ENCODE measurements around the gene SCIN.
"Not testable (repeated sequence)": the region's sequence is repeated elsewhere in the genome, so short reads cannot be mapped to it uniquely, and the experiment has no call there.

The SCIN gene

GRCh38 chr7:12570534-12571461 is at the start of gene SCIN:
Gene SCIN (plus strand): TSS chr7:12570720. CDS start chr7:12570787, 67 bp downstream.
- DNase-seq (ENCODE audit: low read depth) = no peak

DNA sequence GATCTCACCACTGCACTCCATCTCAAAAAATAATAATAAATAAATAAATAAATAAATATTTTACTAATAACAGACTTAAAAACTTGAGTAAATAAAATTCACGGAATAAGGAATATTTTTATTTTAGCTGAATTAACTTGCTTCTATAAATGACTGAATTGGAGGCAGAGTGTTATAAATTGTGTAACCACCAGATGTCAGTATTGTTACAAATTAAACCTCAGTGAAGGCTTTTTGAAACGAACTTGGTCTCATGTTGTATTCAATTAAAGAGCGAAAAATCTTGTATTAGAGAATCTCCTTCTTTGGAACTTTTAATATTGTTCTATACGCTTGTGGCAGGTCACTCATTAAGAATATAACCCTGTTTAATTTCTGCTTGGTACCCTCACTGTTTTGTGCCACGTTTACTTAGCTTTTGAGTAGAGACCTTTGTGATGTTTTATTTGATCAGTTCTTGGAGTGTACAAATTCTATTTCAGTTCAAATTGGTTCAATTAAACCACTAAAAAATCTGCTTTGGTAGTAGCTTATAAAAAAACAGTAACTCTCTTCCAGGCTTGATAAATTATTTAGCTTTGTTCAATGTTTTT is 45.6 kb upstream of the SCIN start:
- DNase-seq (ENCODE audit: low read depth) = no peak

GRCh38 chr7:12526693-12527092 is 43.8 kb upstream of the SCIN start:
- DNase-seq (ENCODE audit: low read depth) = not testable (repeated sequence)

DNA sequence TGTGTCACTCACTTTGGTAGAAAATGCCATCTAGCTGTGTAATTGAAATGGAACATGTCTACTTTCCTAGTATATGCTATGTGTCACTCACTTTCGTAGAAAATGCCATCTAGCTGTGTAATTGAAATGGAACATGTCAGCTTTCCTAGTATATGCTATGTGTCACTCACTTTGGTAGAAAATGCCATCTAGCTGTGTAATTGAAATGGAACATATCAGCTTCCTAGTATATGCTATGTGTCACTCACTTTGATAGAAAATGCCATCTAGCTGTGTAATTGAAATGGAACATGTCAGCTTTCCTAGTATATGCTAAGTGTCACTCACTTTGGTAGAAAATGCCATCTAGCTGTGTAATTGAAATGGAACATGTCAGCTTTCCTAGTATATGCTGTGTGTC is 42.9 kb upstream of the SCIN start:
- DNase-seq (ENCODE audit: low read depth) = not testable (repeated sequence)

- DNase-seq (ENCODE audit: low read depth) = no peak
Observed at GRCh38 chr7:12529971-12530710, 40.4 kb upstream of the SCIN start.

GRCh38 chr7:12531784-12532183 is 38.7 kb upstream of the SCIN start:
- no peak for DNase-seq (ENCODE audit: low read depth)

DNA sequence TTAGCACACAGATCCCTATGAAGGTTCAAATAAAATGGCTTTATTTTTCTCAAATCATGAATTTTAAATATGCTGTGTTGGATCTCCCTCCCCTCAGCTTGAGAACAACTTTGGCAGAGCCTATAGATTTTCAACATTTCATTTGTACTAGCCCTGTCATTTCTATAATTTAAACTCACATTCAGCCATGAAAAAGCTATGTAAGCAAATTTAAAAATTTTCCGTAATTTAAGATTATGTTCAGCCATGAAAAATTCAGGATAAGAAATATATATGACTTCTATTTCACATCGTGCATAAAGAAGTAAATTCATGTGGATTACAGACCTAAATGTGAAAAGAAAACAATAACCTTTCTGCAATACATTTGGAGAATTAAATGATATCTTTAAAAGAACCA is 36.5 kb upstream of the SCIN start:
- DNase-seq (ENCODE audit: low read depth) = no peak

DNA sequence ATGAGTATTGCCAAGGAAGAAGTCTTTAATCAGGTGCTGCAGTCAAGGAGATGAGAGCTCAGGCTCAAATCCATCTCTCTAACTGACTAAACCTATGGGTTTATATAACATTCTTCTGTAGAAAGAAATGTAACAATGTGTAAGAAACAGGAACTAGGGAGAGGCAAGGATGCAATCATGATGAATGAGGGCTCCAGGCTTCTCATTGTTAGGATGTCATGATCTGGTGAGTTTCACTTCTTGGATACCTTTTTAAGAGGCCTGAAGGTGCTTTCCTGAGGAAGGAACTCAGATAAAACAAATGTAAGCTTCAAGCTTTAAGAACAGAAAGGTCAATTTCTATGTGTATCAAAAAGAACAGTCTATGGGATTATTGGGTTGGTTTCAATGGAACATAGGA is 30.8 kb upstream of the SCIN start:
- DNase-seq (ENCODE audit: low read depth) = no peak

- DNase-seq (ENCODE audit: low read depth) = no peak
Observed at GRCh38 chr7:12540850-12541249, 29.7 kb upstream of the SCIN start.

GRCh38 chr7:12543586-12543985 is 26.9 kb upstream of the SCIN start:
- no peak for DNase-seq (ENCODE audit: low read depth)

- no peak for DNase-seq (ENCODE audit: low read depth)
Observed at GRCh38 chr7:12549106-12549505, 21.4 kb upstream of the SCIN start.

DNA sequence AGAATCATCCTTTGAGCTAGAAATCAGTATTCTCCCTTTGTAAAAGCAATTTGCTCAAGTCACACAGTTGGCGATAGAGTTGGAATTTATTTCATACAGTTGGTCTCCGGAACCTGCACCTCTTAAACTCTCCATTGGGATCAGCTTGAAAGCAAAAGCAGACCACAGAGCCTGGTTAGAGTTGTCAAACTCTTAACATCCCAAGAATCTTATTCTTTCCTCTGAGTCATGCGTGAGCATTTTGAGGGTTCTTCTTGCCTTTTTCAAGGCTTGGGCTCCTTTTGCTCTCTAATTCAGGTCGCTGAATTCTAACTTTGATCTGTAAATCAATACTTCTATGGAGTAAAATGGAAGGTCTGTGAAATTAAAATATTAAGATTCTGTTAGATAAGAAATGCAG is 19.6 kb upstream of the SCIN start:
- no peak for DNase-seq (ENCODE audit: low read depth)

DNA sequence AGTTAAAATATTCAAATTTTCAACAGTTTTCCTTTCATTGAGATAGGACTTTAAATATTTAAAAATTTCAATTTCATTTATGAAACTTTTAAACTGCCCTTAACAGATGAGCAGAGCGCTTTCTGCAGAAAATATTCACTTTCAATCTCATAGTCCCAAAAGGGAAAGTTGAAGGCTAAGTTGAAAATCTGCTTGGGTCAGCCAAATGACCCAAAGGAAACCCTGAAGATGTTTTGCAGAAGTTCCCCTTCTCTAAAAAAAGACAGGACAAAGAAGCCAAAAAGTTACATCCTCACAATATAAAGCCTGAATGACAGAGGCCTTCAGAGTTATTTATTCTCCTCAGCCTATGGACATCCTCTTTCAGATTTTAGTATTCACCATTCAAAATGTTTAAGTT is 17.6 kb upstream of the SCIN start:
- DNase-seq (ENCODE audit: low read depth) = no peak

GRCh38 chr7:12553416-12553815 is 17.1 kb upstream of the SCIN start:
- no peak for DNase-seq (ENCODE audit: low read depth)

DNA sequence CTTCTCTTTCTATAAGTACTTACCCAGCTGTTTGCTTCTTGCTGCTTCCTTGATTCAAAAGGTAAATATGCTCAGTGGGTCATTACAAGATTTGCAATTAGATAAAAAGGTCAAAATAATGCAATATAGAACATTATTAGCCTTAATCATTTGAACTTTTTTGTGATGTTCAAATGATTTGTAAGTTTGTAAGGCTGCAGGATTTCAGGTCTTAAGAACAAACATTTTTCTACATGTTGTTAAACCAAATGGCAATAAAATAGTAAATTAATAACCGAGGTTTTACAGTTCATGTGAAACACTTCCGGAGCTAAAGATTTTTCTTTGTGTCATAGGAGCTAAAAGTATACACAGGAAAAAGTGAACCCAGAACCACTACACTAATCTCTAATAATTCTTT is 16.2 kb upstream of the SCIN start:
- DNase-seq (ENCODE audit: low read depth) = no peak

- DNase-seq (ENCODE audit: low read depth) = no peak
Observed at GRCh38 chr7:12554872-12555271, 15.6 kb upstream of the SCIN start.

DNA sequence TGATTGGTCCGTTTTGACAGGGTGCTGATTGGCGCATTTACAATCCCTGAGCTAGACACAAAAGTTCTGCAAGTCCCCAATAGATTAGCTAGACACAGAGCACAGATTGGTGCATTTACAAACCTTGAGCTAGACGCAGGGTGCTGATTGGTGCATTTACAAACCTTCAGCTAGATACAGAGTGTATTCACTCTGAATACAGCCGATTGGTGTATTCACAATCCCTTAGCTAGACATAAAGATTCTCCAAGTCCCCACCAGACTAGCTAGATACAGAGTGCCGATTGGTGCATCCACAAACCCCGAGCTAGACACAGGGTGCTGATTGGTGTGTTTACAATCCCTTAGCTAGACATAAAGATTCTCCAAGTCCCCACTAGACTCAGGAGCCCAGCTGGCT is 14.8 kb upstream of the SCIN start:
- DNase-seq (ENCODE audit: low read depth) = not testable (repeated sequence)

DNA sequence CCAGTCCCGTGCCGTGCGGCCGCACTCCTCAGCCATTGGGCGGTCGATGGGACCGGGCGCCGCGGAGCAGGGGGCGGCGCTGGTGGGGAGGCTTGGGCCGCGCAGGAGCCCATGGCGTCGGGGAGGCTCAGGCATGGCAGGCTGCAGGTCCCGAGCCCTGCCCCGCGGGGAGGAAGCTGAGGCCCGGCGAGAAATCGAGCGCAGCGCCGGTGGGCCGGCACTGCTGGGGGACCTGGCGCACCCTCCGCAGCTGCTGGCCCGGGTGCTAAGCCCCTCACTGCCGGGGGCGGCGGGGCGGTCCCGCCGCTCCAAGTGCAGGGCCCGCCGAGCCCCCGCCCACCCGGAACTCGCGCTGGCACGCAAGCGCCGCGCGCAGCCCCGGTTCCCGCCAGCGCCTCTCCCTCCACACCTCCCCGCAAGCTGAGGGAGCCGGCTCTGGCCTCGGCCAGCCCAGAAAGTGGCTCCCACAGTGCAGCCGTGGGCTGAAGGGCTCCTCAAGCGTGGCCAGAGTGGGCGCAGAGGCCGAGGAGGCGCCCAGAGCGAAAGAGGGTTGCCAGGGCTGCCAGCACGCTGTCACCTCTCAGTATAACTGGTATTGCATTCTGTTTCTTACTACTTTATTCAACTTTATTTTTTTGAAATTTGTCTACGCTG is 14.3 kb upstream of the SCIN start:
- DNase-seq (ENCODE audit: low read depth) = not testable (repeated sequence)

GRCh38 chr7:12557282-12557681 is 13.2 kb upstream of the SCIN start:
- DNase-seq (ENCODE audit: low read depth) = no peak

DNA sequence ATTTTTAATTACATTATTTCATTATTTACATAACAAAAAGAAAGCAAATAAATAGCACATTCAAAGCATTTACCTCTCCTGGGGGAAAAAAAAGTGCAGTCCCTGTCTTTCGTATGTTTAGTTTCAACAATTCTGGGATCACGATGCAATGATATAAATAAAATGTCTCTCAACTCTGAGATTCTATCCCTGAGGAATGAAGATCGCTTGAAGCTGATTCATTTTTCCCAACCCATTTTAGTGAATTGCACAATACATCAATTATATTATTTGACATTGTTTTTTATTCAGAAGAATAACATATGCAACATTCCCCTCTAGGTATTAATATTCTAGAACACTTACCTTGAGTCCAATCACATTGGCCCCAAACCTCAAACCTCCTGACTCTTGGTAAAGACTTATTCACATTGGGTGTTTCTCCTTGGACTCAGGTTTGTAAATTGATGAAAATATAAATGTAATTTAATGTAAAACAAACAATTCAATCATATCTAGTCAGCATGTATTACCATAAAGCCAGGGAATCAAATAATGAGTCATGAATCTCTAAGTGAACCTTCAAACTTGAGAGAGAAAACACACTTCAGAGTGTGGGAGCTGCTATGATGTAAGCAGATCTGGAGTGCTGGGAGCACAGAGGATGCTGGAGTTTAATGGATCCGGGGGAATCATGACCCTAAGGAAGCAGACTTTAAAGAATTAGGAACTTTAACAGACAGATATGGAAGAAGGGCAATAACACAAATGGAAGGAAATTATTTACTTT is 5.3 kb upstream of the SCIN start:
- no peak for DNase-seq (ENCODE audit: low read depth)

- no peak for DNase-seq (ENCODE audit: low read depth)
Observed at GRCh38 chr7:12565873-12566272, 4.6 kb upstream of the SCIN start.

DNA sequence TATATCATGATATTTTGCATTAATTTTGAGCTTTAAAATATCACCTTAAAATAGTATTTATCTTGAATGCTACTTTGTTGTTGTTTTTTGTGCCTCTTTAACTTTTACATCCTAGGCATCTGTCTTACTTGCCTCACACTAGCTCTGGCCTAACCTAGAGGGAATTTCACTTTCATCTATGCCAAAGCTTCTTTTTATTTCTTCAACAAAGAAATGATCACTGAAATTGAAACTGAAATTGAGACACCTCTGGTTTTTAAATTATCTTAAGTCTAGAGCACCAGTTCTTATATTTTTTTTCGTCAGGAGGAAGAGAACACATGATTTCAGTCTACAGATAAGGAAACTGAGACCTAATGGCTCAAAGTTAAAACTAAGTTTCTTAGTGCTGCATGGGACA is 3.5 kb upstream of the SCIN start:
- no peak for DNase-seq (ENCODE audit: low read depth)

Measured in activated T-cell treated with anti-CD3 and anti-CD28 coated beads for 1 hour (primary cell).